GM12801 (cell line): ENCODE data around the gene KIF1A.

Source experiments
- CTCF ChIP-seq: IDR thresholded peaks from one replicate; pipeline ENCODE4 v1.5.1; 2011; ENCODE audit warnings: control low read depth; ENCODE audit not compliant: insufficient read length; ENCODE audit errors: extremely low read depth

KIF1A gene

GRCh38 chr2:240784629-240785423, 35.2 kb downstream of the KIF1A start:
- TF ChIP-seq CTCF, result no peak

DNA sequence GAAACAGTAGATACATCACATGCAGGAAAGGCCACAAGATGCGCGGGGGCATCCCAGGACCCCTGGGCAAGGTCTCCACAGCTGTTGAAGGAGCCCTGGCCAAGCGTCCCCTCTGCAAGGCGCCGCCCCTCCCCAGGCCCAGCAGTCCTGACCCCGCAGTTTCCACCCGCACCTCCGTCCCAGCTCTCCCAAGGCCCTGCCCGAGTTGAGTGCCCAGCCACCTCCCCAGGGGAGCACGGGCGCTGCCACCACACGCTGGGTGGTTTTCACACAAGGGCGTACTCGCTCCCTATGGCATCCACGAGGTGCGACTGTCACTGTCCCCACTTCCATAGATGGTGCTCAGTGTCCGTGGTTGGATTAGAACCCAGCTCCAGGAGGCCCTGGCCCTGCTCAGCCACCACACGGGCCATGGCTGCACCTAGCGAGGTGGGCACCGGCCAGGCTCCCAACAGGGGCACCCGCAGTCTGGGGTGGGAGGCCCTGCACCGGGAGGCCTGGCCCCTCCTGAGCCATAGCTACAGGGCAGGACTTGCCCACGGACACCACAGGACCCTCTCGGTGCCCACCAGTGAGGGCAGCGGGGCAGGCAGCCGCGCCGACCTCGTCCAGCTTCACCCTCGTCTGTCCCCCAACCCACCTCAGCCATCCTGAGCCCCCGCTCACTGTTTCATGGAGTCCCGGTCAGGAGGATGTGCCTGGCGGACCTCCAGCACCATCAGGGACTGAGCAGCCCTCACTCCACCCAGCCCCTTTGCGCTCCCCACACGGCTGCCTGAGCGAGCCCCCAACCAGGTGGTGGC, 36.0 kb downstream of the KIF1A start:
- no peak for TF ChIP-seq CTCF

- no peak for TF ChIP-seq CTCF
Measured at GRCh38 chr2:240782886-240783818, 36.9 kb downstream of the KIF1A start.

DNA sequence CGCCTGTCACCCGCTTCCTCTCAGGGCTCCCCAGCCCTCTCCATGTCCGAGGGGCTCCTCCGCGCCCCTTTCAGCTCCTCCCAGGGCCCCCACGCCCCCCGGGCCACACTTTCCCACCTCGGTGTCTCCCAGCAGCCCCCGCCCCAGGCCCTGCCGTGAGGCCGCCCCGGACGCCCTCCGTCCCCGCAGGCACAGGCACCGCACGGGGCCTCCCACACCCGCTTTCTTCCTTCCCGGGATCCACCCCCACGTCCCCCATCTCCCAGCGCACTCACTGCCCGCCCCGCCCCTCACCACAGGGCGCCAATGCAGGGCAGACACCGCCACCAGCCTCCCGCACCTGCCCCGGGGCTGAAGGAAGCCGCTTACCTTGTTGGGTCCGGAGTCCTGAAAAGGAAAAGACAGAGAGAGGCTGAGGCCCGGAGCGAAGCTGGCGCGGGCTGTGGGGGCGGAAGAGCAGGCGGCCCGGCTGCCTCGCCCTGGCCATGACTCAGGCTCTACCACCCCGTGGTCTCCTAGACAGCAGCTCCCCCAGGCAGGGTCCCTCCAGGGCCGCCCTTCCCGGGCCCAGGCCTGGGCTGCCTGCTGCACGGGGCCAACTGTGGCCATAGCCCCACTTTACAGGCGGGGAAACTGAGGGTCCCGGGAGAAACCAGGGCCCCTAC, 37.7 kb downstream of the KIF1A start:
- no peak for TF ChIP-seq CTCF

GRCh38 chr2:240781471-240782220, 38.4 kb downstream of the KIF1A start:
- no peak for TF ChIP-seq CTCF

DNA sequence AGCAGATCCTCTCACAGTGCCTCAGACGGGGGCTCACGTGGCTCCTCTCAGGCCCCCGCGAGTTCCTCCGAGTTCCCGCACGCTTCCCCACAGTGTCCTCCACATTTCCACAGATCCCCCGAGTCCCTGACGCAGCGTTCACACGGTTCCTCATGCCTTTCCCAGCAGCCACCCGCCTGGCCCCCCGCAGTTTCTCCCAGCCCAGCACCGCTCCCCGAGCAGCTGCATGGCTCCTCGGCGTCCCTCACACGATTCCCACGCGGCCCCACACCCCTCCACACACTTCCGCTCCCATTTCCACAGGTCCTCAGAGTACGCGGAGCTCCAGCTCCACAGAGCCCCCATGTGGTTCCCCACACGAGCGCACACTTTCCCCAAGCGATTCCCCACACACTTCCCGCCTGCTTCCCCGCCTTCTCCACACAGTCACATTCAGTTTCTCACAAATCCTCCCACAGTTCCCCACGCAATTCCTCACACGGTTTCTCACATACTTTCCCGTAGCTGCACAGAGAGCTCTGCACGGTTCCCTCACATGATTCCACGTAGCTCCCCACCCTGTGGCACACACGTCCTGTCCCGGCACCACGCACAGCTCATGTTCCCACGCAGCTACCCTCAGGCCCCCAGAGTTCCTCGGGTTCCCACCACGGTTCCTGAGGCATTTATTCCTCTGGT, 39.9 kb downstream of the KIF1A start:
- TF ChIP-seq CTCF, result no peak
